ENCODE data around the gene NDUFA12. TPM values are rescaled to one million over a fixed set of nuclear protein-coding genes. Genes with fewer than 3 reads are reported as not detected.
A peak's percentile ranks its signal among the peaks of the same experiment; 100 is the strongest.

Gene NDUFA12
- total RNA-seq, 1 donor: 120 TPM

- no peak for TF ChIP-seq CTCF (IDR thresholded peaks at IDR 0.05; ENCODE audit: insufficient read depth, low read length)
- no peak overlapping the region for H3K4me3 ChIP-seq (ENCODE audit: low read depth, low read length)
- DNase-seq (ENCODE audit: low read depth): no peak
Observed at GRCh38 chr12:94983321-94983720, 20.2 kb downstream of the NDUFA12 start.

GRCh38 chr12:94982456-94982855 lies 21.0 kb downstream of the NDUFA12 start:
- H3K4me3 ChIP-seq (ENCODE audit: low read depth, low read length): no peak overlapping the region
- no peak for TF ChIP-seq CTCF (IDR thresholded peaks at IDR 0.05; ENCODE audit: insufficient read depth, low read length)
- DNase-seq (ENCODE audit: low read depth): no peak

GRCh38 chr12:94980577-94980976 lies 22.9 kb downstream of the NDUFA12 start:
- TF ChIP-seq CTCF (IDR thresholded peaks at IDR 0.05; ENCODE audit: insufficient read depth, low read length): peak; percentile 40
- DNase-seq (ENCODE audit: low read depth): peak; percentile 57
- no peak overlapping the region for H3K4me3 ChIP-seq (ENCODE audit: low read depth, low read length)

- no peak overlapping the region for H3K4me3 ChIP-seq (ENCODE audit: low read depth, low read length)
- no peak for DNase-seq (ENCODE audit: low read depth)
- TF ChIP-seq CTCF (IDR thresholded peaks at IDR 0.05; ENCODE audit: insufficient read depth, low read length): no peak
Observed at GRCh38 chr12:94979941-94980340, 23.6 kb downstream of the NDUFA12 start.

GRCh38 chr12:94977766-94978468 lies 25.6 kb downstream of the NDUFA12 start:
- TF ChIP-seq CTCF (IDR thresholded peaks at IDR 0.05; ENCODE audit: insufficient read depth, low read length): no peak
- no peak overlapping the region for H3K4me3 ChIP-seq (ENCODE audit: low read depth, low read length)
- DNase-seq (ENCODE audit: low read depth): no peak

- H3K4me3 ChIP-seq (ENCODE audit: low read depth, low read length): no peak overlapping the region
- no peak for DNase-seq (ENCODE audit: low read depth)
- TF ChIP-seq CTCF (IDR thresholded peaks at IDR 0.05; ENCODE audit: insufficient read depth, low read length): no peak
Observed at GRCh38 chr12:94973221-94973620, 30.3 kb downstream of the NDUFA12 start.

- no peak for TF ChIP-seq CTCF (IDR thresholded peaks at IDR 0.05; ENCODE audit: insufficient read depth, low read length)
- DNase-seq (ENCODE audit: low read depth): no peak
- no peak overlapping the region for H3K4me3 ChIP-seq (ENCODE audit: low read depth, low read length)
Observed at GRCh38 chr12:94972795-94973194, 30.7 kb downstream of the NDUFA12 start.

All from fibroblast of the aortic adventitia (primary cell).